HG02870 (cell line): ENCODE measurements around the gene OLFM3.
A peak's percentile ranks its signal among the peaks of the same experiment; 100 is the strongest.

Source experiments
- ATAC-seq: cut with Tn5 transposase; IDR thresholded peaks from one replicate; pipeline ENCODE4 v1.9.1; 2021; ENCODE audit warnings: mild to moderate bottlenecking, moderate library complexity; ENCODE audit not compliant: unreplicated experiment

Gene OLFM3

DNA sequence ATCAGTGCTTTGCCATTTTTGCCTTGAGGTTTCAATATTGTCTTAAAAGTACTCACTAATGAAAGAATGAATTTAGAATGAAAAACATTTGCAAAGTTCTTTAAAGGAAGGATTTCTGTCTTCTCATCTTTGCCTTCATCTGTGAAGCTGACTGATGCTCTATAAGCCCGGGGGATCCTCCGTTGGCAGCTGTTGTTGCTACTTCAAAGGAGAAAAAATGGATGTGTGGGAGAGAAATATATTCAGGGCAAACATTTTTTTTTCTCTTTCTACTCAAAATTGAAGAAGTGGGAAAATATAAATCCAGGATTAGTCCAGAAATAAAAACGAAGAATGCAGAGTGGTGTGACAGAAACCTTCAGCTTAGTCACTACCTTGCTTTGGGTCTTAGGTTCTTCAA lies 142.5 kb downstream of the OLFM3 start:
- ATAC-seq: no peak

- no peak for ATAC-seq
These were observed 143.8 kb downstream of the OLFM3 start for GRCh38 chr1:101852936-101853335.

- no peak for ATAC-seq
These were observed 147.4 kb downstream of the OLFM3 start for GRCh38 chr1:101849356-101849755.

- no peak for ATAC-seq
These were observed 149.1 kb downstream of the OLFM3 start for GRCh38 chr1:101847626-101848025.

- ATAC-seq: no peak
These were observed 149.9 kb downstream of the OLFM3 start for GRCh38 chr1:101846820-101847219.

DNA sequence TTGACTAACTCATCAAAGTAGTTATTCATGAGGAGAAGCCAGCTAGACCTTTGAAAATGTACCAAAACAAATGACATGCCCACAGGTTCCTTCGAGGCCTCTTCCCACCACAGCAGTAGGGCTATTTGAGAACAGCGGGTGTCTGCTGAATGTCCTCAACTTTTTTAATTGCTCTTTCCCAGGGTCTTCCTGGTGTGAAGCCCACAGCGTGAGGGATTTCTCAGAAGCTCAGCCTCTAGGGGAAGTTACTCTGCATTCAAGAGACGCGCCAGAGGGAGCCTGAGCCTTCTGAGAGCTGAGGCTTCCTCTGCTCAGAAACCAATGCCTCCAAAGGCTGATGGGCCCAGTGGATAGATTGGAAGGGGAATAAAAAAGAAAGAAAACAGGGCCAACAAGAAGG lies 153.6 kb downstream of the OLFM3 start:
- no peak for ATAC-seq

DNA sequence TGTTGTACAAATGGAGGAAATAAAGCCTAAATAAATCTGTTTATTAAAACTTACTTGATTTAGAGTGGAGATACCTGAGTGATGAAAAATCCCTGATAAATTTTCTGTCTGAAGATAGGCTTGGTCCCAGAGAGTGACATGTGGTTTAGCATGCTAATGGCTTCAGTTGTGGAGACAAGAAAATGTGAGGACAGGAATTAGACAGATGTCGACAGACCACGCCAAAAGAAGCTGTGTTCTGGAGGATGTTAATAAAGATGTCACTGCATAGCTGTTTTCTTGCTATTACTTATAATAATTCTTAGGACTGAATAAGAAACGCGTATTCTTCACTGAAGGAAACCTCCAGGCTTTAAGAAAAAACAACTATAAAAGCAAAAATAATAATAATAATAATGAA lies 154.9 kb downstream of the OLFM3 start:
- no peak for ATAC-seq

DNA sequence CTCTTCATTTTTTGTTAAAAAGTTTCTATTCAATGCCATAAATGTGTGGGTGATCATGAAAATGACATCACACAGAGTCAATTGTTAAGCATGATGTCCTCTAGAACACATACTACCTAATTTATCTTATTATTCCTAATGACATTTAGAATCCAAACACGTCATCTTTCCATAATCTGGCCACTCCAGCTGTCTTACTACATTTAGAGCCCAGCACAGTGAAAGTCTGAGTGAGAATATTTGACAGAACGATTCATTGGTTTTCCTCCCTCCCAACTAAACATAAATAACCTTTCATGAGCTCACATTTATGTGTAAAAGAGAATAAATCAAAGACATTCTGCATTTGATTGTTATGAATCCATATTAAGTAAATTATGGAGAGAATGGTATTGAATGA lies 160.7 kb downstream of the OLFM3 start:
- no peak for ATAC-seq

DNA sequence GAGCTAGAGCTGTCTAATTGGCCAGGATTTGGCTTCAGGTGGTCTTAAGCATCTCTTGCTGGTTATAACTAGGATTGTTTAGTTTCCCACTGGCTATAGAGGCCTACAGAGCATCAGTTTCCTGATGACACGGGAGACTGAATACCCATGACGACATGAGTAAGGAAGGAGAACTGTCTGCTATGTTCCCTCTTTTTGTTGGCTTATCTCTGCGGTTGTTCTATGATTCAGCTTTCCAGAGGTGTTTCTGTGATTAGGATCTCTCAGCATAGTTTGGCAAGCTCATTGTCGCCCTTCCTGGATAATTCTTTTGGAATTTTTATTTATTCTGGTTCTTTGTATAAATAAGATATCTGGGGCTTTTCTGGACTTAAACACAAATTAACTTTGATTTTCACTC lies 163.4 kb downstream of the OLFM3 start:
- ATAC-seq: no peak

DNA sequence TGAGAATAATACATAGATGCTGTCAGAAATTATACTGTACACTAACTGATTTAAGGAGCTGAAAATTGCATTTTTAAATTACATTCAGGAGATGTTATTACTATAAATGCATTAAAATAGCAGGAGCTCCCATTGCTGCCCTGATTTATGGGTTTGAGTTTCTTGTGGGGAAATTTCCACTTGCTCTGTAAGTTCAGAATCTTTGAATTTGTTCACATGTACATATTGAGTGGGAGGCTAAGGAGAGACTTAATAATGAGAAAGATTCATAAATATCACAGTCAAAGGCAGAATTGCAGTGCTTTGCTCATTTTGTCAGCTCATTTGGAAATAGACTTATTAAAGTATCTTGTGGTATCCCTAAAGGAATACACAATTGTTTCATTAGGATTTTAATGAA lies 170.3 kb downstream of the OLFM3 start:
- no peak for ATAC-seq

GRCh38 chr1:101820071-101820470 lies 176.7 kb downstream of the OLFM3 start:
- peak; percentile 54 for ATAC-seq

DNA sequence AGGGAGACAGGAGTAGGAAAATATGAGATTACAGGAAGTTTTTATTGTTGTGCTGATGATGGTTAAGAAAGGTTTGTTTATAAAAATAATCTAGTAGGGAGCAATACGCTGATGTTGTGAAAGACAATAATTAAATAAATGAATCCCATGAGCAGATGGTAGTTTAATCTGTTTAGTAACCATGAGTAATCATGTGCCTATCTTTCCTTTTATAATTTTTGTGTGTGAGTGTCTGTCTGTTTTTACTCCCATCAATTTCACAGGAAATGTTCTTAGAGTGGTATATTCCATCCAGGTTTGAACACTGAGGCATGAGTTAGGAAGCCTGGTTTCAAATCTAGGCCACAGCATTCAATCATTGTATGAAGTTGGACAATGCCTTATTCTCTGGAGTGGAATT lies 180.5 kb downstream of the OLFM3 start:
- ATAC-seq: no peak

DNA sequence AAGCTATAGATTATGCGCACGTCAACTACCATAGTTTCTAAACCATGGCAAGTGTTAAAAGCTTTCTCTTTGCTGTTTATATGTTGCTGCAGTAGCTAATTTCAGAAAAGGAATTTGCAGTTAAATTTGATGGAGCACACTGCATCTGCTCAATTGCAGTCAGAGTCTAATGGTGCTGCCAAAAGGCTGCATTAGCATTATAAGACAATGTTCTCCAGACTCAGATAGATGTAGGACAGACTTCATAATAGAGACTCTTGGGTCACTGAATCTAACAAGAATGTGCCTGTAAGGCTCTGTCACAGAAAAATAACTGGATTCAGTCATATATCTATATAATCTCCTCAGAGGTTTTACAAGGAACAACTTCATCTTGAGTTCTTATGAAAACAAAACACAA lies 198.3 kb downstream of the OLFM3 start:
- no peak for ATAC-seq

GRCh38 chr1:101797722-101798121 lies 199.0 kb downstream of the OLFM3 start:
- no peak for ATAC-seq

DNA sequence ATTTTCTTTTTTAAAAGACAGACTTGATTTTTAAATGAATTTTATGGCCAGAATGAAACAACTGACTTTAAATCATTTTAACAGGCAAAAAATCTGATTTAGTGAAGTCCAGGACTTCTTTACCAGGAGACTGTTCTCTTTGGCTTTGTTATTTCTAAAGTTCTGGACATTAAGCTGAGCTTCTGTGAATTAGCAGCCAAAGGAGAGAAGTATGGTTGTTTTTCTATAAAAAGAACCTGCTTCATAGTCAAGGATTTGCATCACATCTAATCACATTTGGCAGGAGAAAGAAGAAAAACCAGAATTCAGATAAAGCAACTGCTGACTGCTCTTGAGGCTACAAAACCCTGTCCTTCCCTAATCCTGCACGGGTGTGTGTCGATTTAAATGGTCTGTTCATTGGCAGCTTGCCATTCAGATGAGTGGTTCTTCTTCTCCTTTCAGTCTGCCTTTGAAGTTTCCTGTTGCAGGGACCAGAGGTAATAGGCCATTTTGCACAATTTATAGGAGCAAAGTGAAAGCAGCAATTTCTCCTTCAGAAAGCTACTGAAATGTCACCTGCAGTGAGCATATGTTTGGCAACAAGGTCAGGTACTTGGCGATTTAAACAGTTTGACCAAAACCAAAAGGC lies 215.4 kb downstream of the OLFM3 start:
- no peak for ATAC-seq

DNA sequence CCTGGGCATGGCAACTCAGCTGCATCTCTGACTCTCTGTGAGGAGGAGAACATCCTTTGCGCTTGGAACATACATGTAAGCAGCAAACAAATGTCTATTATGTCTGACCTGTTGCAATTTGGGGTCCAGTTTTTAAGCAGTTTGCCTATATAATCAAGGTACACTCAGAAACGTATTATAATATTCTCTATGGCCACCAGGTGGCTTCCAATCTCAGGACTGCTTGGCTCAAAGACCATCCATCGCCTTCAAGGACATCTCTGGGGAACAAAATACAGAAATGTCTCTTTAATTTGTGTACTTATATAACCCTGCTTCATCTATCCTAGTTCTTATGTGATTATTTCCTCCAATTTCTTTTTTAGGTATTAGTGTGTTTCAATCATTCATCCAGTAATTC lies 227.2 kb downstream of the OLFM3 start:
- ATAC-seq: peak; percentile 87

- ATAC-seq: no peak
These were observed 238.7 kb downstream of the OLFM3 start for GRCh38 chr1:101757985-101758384.

DNA sequence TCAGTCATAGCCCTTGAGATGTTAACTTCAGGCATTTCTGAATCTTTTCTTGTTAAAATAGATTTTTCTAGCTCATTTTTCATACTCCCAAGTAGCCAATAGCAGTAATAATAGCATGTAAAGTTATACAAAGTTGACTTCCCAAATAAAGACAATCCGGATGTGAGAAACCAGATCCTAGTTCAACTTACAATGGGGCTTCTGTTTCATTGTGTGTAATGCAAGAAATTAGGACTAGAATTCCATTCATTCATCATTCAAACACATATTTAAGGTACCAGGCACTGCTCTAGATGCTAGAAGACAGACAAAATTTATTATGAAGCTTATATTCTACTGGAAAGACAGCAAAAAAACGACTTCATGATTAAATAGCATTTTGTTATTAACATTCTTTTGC lies 240.3 kb downstream of the OLFM3 start:
- ATAC-seq: no peak
